Astrocyte (in vitro differentiated cells and primary cell): Measurements from ENCODE around the gene SLC22A31. TPM values are rescaled to one million over a fixed set of nuclear protein-coding genes. Genes with fewer than 3 reads are reported as not detected.
A peak's percentile ranks its signal among the peaks of the same experiment; 100 is the strongest.

Experiments used
- DNase-seq: peaks from one replicate; pipeline ENCODE4 v3.0.0-alpha.2; 2010; ENCODE audit warnings: low read depth
- FAIRE-seq: peaks from 2 replicates; lab custom pipeline; 2011; peaks lifted over from hg19 to GRCh38; lab: Jason Lieb, UNC
- H2AFZ ChIP-seq: 2 replicates; pipeline ENCODE4 v1.6.0; 2012; ENCODE audit warnings: low read depth, low read length, inconsistent platforms
- H3K27ac ChIP-seq: 2 replicates; pipeline ENCODE4 v1.5.1; 2011; ENCODE audit warnings: low read depth, low read length, inconsistent platforms
- H3K27me3 ChIP-seq: 2 replicates; pipeline ENCODE4 v1.6.0; 2011; ENCODE audit warnings: low read length, inconsistent platforms; ENCODE audit not compliant: insufficient read depth
- H3K36me3 ChIP-seq: 2 replicates; pipeline ENCODE4 v1.5.1; 2011; ENCODE audit warnings: low read length, inconsistent platforms; ENCODE audit not compliant: insufficient read depth
- H3K4me1 ChIP-seq: 2 replicates; pipeline ENCODE4 v1.5.1; 2011; ENCODE audit warnings: low read length, inconsistent platforms; ENCODE audit not compliant: insufficient read depth
- H3K4me2 ChIP-seq: 2 replicates; pipeline ENCODE4 v1.6.0; 2012; ENCODE audit warnings: low read length, inconsistent platforms
- H3K4me3 ChIP-seq: 2 replicates; pipeline ENCODE4 v1.5.1; 2011; ENCODE audit warnings: low read depth, mild to moderate bottlenecking, low read length, inconsistent platforms; ENCODE audit not compliant: insufficient read depth
- H3K79me2 ChIP-seq: 2 replicates; pipeline ENCODE4 v1.6.0; 2012; ENCODE audit warnings: mild to moderate bottlenecking, low read length, inconsistent platforms; ENCODE audit not compliant: insufficient read depth
- H3K9ac ChIP-seq: 2 replicates; pipeline ENCODE4 v1.6.0; 2012; ENCODE audit warnings: mild to moderate bottlenecking, low read length, inconsistent platforms
- H3K9me3 ChIP-seq: 2 replicates; pipeline ENCODE4 v1.5.1; 2012; ENCODE audit warnings: low read depth, mild to moderate bottlenecking, low read length, inconsistent platforms; ENCODE audit not compliant: insufficient read depth
- H4K20me1 ChIP-seq: 2 replicates; pipeline ENCODE4 v1.6.0; 2012; ENCODE audit warnings: low read length, inconsistent platforms; ENCODE audit not compliant: insufficient read depth
- H3K27ac Mint-ChIP-seq: one replicate; pipeline ENCODE4 v1.8.0; 2021; ENCODE audit warnings: mild to moderate bottlenecking, mixed read lengths; ENCODE audit not compliant: unreplicated experiment
- H3K27me3 Mint-ChIP-seq: one replicate; pipeline ENCODE4 v1.8.0; 2021; ENCODE audit warnings: low read depth, mixed read lengths; ENCODE audit not compliant: unreplicated experiment
- H3K36me3 Mint-ChIP-seq: one replicate; pipeline ENCODE4 v1.8.0; 2021; ENCODE audit warnings: low read depth, mixed read lengths; ENCODE audit not compliant: unreplicated experiment
- H3K4me1 Mint-ChIP-seq: one replicate; pipeline ENCODE4 v1.8.0; 2021; ENCODE audit warnings: low read depth, mixed read lengths; ENCODE audit not compliant: unreplicated experiment
- H3K4me3 Mint-ChIP-seq: one replicate; pipeline ENCODE4 v1.8.0; 2021; ENCODE audit warnings: mild to moderate bottlenecking, moderate library complexity, mixed read lengths; ENCODE audit not compliant: unreplicated experiment
- H3K9me3 Mint-ChIP-seq: one replicate; pipeline ENCODE4 v1.8.0; 2021; ENCODE audit warnings: mild to moderate bottlenecking, mixed read lengths; ENCODE audit not compliant: unreplicated experiment
- EZH2 ChIP-seq: IDR thresholded peaks from 2 replicates; pipeline ENCODE4 v1.6.1; 2012; ENCODE audit warnings: mild to moderate bottlenecking, low read length, inconsistent platforms; ENCODE audit not compliant: insufficient read depth
- total RNA-seq: library from RNA; stranded (reverse); gene quantifications from 2 replicates; pipeline ENCODE4 v1.2.1, GENCODE V29; 2021
- TF ChIP-seq, protein P1 (sequence below): IDR thresholded peaks from 2 replicates; pipeline ENCODE4 v1.5.1; 2011; ENCODE audit warnings: low read depth, mild to moderate bottlenecking, inconsistent platforms, low read length, moderate library complexity; ENCODE audit not compliant: insufficient read depth

Gene SLC22A31
- total RNA-seq, 1 donor from 2014 or later, result 1.3 TPM

DNA sequence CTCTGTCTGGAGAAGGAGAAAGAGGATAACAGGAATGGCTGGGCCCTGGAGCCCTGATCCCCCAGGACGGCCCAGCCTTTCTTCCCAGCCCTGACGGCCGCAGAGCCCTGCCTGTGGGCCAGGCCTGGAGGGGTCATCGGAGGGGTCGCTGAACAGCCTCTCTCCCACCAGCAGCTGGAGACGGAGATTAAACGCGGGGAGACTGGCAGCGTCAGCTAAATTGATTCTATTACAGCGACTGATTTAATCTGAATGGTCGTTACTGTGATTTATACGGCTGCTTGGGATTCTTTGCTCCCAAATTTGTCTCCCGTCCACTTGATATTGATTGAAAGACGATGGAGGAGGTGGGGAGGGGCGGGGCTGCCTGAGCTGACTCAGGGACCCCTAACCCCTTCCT, 35.9 kb downstream of the SLC22A31 start:
- H3K9ac ChIP-seq, result no peak overlapping the region
- FAIRE-seq, result no peak
- H3K4me3 ChIP-seq, result no peak overlapping the region
- H4K20me1 ChIP-seq, result no peaks in the 10 kb centered on the region
- H3K4me2 ChIP-seq, result no peak overlapping the region
- Mint-ChIP-seq H3K27ac (no peak overlapping the region), H3K9me3 (no peaks in the 10 kb centered on the region), H3K4me3 (no peak overlapping the region), H3K27me3 (peaks cover 22% of the 10 kb centered on the region), H3K4me1 (peaks cover 3% of the 10 kb centered on the region), H3K36me3 (peaks cover 1% of the 10 kb centered on the region)
- H3K27ac ChIP-seq, result no peak overlapping the region
- no peak for DNase-seq
- no peaks in the 10 kb centered on the region for H3K27me3 ChIP-seq
- TF ChIP-seq, protein P1, sequence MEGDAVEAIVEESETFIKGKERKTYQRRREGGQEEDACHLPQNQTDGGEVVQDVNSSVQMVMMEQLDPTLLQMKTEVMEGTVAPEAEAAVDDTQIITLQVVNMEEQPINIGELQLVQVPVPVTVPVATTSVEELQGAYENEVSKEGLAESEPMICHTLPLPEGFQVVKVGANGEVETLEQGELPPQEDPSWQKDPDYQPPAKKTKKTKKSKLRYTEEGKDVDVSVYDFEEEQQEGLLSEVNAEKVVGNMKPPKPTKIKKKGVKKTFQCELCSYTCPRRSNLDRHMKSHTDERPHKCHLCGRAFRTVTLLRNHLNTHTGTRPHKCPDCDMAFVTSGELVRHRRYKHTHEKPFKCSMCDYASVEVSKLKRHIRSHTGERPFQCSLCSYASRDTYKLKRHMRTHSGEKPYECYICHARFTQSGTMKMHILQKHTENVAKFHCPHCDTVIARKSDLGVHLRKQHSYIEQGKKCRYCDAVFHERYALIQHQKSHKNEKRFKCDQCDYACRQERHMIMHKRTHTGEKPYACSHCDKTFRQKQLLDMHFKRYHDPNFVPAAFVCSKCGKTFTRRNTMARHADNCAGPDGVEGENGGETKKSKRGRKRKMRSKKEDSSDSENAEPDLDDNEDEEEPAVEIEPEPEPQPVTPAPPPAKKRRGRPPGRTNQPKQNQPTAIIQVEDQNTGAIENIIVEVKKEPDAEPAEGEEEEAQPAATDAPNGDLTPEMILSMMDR, result no peak
- no peak for TF ChIP-seq EZH2
- no peak overlapping the region for H2AFZ ChIP-seq
- no peaks in the 10 kb centered on the region for H3K79me2 ChIP-seq
- peaks cover 6% of the 10 kb centered on the region for H3K4me1 ChIP-seq
- no peaks in the 10 kb centered on the region for H3K36me3 ChIP-seq
- H3K9me3 ChIP-seq, result no peaks in the 10 kb centered on the region

DNA sequence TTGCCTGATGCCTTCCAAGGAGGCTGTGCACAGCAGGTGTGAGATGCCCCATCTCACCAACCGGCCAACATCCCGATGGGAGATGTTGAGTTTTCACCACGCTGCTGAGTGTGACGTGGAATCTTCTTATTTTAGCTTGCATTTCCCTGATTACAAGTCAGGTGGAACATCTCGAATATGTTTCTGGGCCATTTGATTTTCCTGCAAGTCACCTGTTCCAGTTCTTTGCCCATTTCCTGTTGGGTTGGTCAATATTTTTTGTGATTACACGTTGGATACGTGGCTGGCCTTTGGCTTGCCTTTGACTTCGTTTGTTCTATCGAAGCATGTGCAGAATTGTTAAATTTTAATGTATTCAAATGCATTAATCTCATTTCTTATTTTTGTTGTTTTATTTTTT, 37.0 kb downstream of the SLC22A31 start:
- Histone ChIP-seq H3K36me3 (no peaks in the 10 kb centered on the region), H4K20me1 (no peaks in the 10 kb centered on the region), H3K27me3 (no peaks in the 10 kb centered on the region), H3K27ac (no peak overlapping the region), H3K79me2 (no peaks in the 10 kb centered on the region), H3K4me2 (no peak overlapping the region), H3K9me3 (peaks cover 3% of the 10 kb centered on the region), H2AFZ (no peak overlapping the region), H3K9ac (no peak overlapping the region), H3K4me3 (no peak overlapping the region), H3K4me1 (peaks cover 6% of the 10 kb centered on the region)
- DNase-seq (no peak), FAIRE-seq (no peak)
- TF ChIP-seq EZH2, result no peak
- TF ChIP-seq, protein P1, result no peak
- Mint-ChIP-seq H3K27me3 (peaks cover 19% of the 10 kb centered on the region), H3K36me3 (peaks cover 1% of the 10 kb centered on the region), H3K4me3 (no peak overlapping the region), H3K4me1 (peaks cover 3% of the 10 kb centered on the region), H3K27ac (no peak overlapping the region), H3K9me3 (no peaks in the 10 kb centered on the region)

DNA sequence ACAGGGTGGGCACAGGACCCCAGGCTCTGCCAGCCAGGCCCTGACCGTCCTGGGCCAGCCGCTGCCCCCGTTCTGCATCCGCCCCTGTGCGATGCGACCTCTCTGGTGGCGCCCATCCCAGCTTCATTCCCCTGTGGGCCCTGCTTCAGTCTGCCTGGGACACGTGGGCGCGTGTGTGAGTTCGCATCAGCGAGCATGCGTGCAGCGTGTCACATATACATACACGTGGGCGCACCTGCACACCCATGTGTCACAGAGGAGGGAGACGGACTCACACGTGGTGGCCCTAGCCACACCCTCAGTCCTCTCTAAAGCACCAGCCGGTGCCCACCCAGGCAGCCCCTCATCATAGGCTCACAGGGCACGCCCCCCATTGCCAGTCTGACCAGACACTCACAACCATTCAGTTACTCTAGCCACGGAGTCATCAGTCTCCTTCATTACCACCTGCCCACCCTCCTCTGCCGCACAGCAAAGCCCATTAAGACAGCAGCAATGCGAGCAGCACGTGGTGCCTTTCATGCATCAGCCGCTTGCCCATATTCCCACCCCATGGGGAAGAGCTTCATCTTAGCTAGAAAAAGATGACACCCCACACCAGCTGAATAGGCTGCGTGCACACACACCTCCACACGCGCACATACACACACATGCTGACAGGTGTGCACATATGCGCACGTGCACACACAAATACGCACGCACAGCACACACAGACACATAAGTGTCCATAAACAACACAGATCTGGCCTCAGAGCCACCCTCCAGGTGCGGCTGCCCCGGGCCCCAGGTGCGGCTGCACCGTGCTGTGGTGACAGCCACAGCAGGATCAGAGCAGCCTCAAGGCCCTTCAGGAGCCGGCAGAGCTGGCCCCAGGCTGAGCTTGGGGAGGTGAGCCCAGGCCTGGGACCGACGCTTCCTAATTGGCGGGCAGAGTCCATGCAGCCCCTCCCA, 38.3 kb downstream of the SLC22A31 start:
- no peak overlapping the region for H3K27ac ChIP-seq
- Mint-ChIP-seq H3K4me1 (peaks cover 3% of the 10 kb centered on the region), H3K27me3 (peaks cover 19% of the 10 kb centered on the region), H3K36me3 (peaks cover 1% of the 10 kb centered on the region), H3K4me3 (peak overlapping the region; percentile 43), H3K9me3 (no peaks in the 10 kb centered on the region), H3K27ac (no peak overlapping the region)
- no peak overlapping the region for H2AFZ ChIP-seq
- no peaks in the 10 kb centered on the region for H3K27me3 ChIP-seq
- no peaks in the 10 kb centered on the region for H3K79me2 ChIP-seq
- peaks cover 2% of the 10 kb centered on the region for H3K4me1 ChIP-seq
- H3K4me2 ChIP-seq, result no peak overlapping the region
- H3K36me3 ChIP-seq, result no peaks in the 10 kb centered on the region
- no peak for DNase-seq
- peaks cover 9% of the 10 kb centered on the region for H3K9me3 ChIP-seq
- no peak for FAIRE-seq
- H3K9ac ChIP-seq, result no peak overlapping the region
- no peaks in the 10 kb centered on the region for H4K20me1 ChIP-seq
- H3K4me3 ChIP-seq, result no peak overlapping the region
- TF ChIP-seq, protein P1, result no peak
- no peak for TF ChIP-seq EZH2
